ENCODE measurements around the gene CNNM1. TPM values are rescaled to one million over a fixed set of nuclear protein-coding genes. Genes with fewer than 3 reads are reported as not detected.

CNNM1 gene
- total RNA-seq, 1 experiment from 2014 or later: not detected

DNA sequence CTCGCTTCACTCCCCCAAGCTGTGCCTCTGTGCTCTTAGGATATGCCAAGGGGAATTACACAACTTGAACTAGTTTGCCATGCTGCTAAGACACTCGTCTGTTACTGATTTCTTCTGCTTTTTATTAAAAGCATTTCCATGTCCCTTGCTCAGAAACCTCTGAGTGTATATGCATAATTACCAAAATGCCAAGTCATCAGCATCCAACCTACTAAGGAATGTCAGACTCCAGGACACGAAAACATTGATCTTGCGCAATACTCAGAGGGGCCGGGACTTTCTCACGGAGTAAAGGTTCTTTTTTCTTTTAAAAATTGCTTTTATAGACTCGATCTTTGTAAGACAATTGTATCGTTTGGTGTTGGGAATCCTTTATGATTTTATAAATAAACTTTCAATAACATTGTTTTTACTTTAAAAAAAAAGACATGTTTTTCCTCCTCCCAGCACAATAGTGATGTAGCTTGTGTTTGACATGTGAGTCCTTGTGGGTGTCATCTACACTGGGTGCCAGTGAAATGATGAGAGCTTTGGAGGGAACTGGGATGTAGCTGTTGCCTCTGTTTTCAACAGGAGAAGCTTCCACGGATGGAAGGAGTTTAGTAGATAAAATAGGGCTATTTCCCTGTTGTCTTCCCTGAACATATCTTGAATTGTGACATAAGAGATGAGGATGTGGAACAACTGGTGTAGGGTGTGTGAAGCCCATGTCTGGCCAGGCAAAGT lies 43.6 kb downstream of the CNNM1 start:
- Histone ChIP-seq H3K27me3 (peaks cover 7% of the 10 kb centered on the region; the same call in 1 of the 2 replicates), H3K4me3 (no peak overlapping the region), H3K4me1 (no peaks in the 10 kb centered on the region), H3K27ac (no peak overlapping the region), H3K36me3 (no peaks in the 10 kb centered on the region), H3K9me3 (replicated peaks) (no peaks in the 10 kb centered on the region)
- no peak for DNase-seq

DNA sequence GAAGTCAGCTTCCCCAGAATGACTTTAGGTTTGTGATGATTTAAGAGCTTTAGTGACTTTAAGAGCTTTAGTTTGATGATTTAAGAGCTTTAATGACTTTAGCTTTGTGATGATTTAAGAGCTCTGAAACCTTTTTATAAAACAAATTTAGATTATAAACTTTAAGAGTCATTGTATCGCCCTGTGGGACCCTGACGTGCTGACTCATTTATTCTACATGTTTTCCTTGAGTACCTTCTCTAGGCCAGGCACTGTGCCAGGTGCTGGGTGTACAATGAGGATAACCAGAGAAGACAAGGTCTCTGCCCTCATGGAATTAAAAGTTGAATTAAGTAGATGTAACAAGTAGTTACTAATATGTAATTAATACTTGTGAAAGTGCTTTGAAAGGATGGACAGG lies 45.4 kb downstream of the CNNM1 start:
- no peak for DNase-seq
- H3K36me3 ChIP-seq: no peaks in the 10 kb centered on the region
- H3K27me3 ChIP-seq: peaks cover 10% of the 10 kb centered on the region; the same call in 1 of the 2 replicates
- H3K27ac ChIP-seq: no peak overlapping the region
- no peaks in the 10 kb centered on the region for H3K9me3 ChIP-seq (replicated peaks)
- no peaks in the 10 kb centered on the region for H3K4me1 ChIP-seq
- no peak overlapping the region for H3K4me3 ChIP-seq

DNA sequence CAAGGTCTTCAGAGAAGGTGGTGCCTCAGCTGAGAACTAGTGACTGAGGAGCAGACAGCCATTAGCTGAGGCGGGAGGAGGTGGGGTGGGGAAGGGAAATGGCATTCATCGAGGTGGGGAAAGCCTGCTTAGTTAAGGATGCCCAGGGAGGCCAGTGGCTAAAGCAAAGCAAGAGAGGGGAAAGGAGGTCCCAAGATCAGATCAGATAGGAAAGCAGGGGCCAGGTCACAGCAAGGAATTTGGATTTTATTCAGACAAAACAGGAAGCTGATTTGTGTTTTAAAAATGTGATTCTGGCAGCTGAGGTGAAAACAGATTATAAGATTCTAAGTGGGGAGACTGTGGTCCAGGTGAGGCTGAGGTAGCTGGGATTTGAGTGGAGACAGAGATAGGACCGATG lies 45.8 kb downstream of the CNNM1 start:
- DNase-seq: no peak
- Histone ChIP-seq H3K9me3 (replicated peaks) (no peaks in the 10 kb centered on the region), H3K27ac (no peak overlapping the region), H3K4me1 (no peaks in the 10 kb centered on the region), H3K36me3 (no peaks in the 10 kb centered on the region), H3K4me3 (no peak overlapping the region), H3K27me3 (peaks cover 10% of the 10 kb centered on the region; the same call in 1 of the 2 replicates)

DNA sequence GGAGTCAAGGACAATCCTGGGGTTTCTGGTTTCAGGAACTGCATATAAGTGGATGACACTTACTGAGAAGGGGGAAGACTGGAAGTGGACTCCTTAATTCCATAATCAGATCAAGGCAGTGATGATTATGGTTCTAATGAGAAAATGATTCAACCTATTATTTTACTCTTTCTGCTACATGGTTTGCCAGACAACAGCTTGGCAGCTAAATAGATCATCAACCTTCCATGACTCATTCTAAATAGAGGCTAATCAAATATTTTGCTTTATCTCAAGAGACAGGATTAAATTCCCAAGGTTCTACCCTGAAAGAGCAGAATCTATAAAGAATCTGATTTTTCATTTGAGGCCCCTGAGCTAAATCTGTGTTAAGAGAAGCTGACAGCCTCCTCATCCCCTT lies 46.3 kb downstream of the CNNM1 start:
- peaks cover 10% of the 10 kb centered on the region; the same call in 1 of the 2 replicates for H3K27me3 ChIP-seq
- H3K4me1 ChIP-seq: no peaks in the 10 kb centered on the region
- no peak overlapping the region for H3K4me3 ChIP-seq
- H3K9me3 ChIP-seq (replicated peaks): no peaks in the 10 kb centered on the region
- H3K27ac ChIP-seq: no peak overlapping the region
- no peak for DNase-seq
- H3K36me3 ChIP-seq: no peaks in the 10 kb centered on the region

DNA sequence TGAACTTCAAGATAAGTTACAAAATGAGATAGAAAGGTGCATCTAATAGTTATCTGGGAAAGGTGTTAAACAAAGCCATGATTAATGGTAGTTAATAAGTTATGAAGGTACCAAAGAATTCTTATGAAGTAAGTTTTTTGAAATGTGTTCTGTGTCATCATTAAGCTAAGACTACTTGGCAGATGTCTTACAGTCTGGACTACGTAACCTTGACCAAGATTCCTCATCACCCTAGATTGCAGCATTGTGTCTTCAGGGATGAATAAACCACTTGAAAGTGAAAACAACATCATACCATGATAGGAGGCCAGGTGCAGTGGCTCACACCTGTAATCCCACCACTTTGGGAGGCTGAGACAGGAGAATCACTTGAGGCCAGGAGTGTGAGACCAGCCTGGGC lies 53.0 kb downstream of the CNNM1 start:
- Histone ChIP-seq H3K36me3 (no peaks in the 10 kb centered on the region), H3K27me3 (peaks cover 5% of the 10 kb centered on the region; the same call in 1 of the 2 replicates), H3K27ac (no peak overlapping the region), H3K4me1 (peaks cover 10% of the 10 kb centered on the region), H3K9me3 (replicated peaks) (peaks cover 4% of the 10 kb centered on the region; the same call in 1 of the 2 replicates), H3K4me3 (no peak overlapping the region)
- no peak for DNase-seq

DNA sequence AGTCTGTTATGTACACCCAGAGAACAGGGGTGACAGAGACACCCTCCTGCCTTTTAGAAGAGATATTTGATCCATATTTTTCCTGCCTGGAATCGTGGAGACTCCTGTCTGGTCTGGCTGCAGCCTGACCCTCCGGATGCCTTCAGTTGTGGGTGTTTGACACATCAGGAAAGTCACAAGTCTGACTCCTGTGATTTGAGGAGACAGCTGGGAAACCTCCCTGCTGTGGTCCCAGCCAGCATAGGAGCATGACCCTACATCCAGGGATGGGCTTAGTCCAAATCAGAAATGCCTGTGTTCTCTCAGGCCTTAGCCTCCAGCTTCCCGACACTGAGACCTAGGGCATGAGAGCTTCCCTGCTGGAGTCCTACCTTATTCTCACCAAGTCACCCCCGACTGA lies 57.9 kb downstream of the CNNM1 start:
- Histone ChIP-seq H3K36me3 (no peaks in the 10 kb centered on the region), H3K27me3 (0 out of 2 replicates have a peak, but pooled peaks cover 2% of the 10 kb centered on the region), H3K4me1 (peaks cover 17% of the 10 kb centered on the region), H3K9me3 (replicated peaks) (peaks cover 4% of the 10 kb centered on the region; the same call in 1 of the 2 replicates), H3K27ac (no peak overlapping the region), H3K4me3 (no peak overlapping the region; the same call in 1 of the 2 replicates)
- peak; percentile 59 to 70 for DNase-seq

DNA sequence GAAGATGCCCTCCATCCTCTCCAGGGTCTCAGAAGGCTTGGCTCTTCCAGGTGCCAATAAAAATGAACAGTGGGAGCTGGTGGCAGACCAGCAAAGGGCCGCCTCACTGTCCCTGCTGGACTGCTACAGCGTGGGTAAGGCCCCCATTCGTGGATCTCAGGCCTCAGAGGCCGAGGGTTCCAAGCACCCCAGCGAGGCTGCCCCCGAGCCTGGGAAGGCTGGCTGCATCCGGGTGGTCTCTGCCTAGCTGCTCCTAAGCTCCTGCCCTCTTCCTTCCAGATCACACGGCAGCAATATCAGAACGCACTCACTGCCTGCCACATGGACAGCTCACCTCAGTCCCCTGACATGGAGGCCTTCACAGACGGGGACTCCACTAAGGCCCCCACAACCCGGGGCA lies 58.4 kb downstream of the CNNM1 start:
- peaks cover 4% of the 10 kb centered on the region; the same call in 1 of the 2 replicates for H3K9me3 ChIP-seq (replicated peaks)
- H3K27ac ChIP-seq: no peak overlapping the region
- 0 out of 2 replicates have a peak, but pooled peaks cover 2% of the 10 kb centered on the region for H3K27me3 ChIP-seq
- peaks cover 21% of the 10 kb centered on the region for H3K4me1 ChIP-seq
- H3K4me3 ChIP-seq: no peak overlapping the region
- no peak for DNase-seq
- no peaks in the 10 kb centered on the region for H3K36me3 ChIP-seq

DNA sequence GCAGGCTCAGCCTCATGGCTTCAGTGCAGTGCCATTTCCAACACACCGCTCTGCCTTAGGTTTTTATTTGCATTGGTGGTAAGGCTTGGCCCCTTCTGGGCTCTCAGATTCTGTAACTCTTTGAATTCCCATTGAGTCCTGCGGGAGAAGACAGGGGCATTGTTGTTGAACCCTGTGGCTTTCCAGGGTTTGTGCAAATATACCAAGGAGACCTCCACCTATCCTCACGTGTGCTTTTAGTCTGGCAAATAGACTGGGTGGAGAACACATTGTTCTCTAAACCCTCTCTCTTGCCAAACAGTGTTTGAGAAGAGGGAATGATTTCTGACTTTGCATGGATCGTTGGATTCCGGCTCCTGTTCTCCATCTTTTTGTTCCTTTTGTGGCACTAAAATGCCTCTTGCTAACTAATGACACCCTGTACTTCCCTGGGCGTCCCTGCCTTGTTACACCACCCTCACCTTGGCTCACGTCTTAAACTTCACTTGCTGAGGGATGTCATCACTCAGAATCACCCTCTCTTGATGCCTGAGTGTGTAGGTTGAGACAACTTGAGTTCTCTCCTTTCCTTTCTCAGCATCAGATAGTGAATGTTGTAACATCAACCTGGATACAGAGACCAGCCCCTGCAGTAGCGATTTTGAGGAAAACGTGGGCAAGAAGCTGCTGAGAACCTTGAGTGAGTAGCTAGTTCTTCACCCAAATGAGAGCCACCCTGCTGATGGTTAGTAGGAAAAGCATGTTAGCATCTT lies 60.7 kb downstream of the CNNM1 start:
- no peak overlapping the region for H3K27ac ChIP-seq
- 0 out of 2 replicates have a peak, but pooled peaks cover 2% of the 10 kb centered on the region for H3K27me3 ChIP-seq
- H3K36me3 ChIP-seq: no peaks in the 10 kb centered on the region
- no peak for DNase-seq
- H3K9me3 ChIP-seq (replicated peaks): peaks cover 4% of the 10 kb centered on the region; the same call in 1 of the 2 replicates
- H3K4me3 ChIP-seq: no peak overlapping the region
- H3K4me1 ChIP-seq: peaks cover 21% of the 10 kb centered on the region

DNA sequence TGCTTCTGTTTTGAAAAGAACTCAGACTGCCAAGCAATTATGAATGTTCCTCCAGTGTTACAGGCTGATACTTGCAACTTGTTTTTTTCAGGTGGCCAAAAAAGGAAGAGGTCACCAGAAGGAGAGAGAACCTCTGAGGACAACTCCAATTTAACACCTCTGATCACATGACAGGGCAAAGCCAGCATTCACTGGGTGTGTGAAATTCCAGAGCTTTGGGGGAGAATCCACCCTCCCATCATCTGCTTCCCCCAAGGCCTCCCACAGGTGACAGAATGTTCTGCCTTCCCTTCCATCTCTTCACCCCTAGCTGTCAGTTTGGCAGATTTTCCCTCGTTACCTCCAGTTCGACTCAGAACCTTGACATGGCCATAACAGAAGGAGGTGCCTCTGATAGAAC lies 62.2 kb downstream of the CNNM1 start:
- Histone ChIP-seq H3K9me3 (replicated peaks) (no peaks in the 10 kb centered on the region; the same call in 1 of the 2 replicates), H3K27me3 (0 out of 2 replicates have a peak, but pooled peaks cover 2% of the 10 kb centered on the region), H3K36me3 (no peaks in the 10 kb centered on the region), H3K4me1 (peaks cover 33% of the 10 kb centered on the region), H3K4me3 (no peak overlapping the region), H3K27ac (no peak overlapping the region)
- no peak for DNase-seq

DNA sequence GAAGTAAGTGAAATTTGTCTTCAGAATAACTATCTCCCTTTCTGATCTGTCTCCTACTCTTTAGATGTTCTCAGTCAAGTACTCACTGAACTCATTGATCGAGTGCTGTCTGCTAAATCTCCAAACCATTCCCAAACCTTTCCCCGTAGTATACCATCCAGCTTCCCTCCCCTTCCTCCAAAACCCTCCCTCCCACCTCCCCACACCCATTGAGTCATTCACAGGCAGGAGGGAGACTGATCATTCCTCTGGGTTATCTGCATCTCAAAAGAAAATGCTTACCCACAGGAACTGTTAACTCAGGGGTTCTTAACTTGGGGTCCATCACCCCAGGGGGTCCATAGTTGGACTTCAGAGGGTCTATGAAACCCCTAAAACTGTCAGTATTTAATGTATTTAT lies 63.9 kb downstream of the CNNM1 start:
- no peaks in the 10 kb centered on the region for H3K27me3 ChIP-seq
- H3K36me3 ChIP-seq: peaks cover 5% of the 10 kb centered on the region; the same call in 1 of the 2 replicates
- DNase-seq: no peak
- no peak overlapping the region for H3K27ac ChIP-seq
- H3K9me3 ChIP-seq (replicated peaks): no peaks in the 10 kb centered on the region
- H3K4me3 ChIP-seq: no peak overlapping the region
- H3K4me1 ChIP-seq: peaks cover 25% of the 10 kb centered on the region

DNA sequence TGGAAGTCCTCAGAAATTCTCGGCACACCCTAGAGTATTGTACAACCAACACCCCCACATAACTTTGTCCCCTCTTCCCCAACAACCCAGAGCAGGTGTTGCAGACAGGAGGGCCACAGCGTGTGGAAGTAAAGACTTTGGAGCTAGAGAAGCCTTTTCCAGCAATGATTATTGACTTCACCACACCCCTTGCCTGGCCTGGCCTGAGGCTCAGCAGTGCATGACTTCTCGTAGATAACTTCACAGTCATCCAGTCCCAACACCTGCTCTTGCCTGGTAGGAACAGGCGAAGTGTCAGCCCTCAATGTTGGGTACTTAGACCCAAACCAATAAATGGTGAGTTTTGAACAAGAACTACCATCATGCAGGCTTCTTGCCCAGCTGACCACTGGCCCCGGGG lies 64.5 kb downstream of the CNNM1 start:
- H3K4me3 ChIP-seq: no peak overlapping the region
- H3K27me3 ChIP-seq: no peaks in the 10 kb centered on the region
- no peak for DNase-seq
- H3K36me3 ChIP-seq: peaks cover 12% of the 10 kb centered on the region
- no peaks in the 10 kb centered on the region for H3K9me3 ChIP-seq (replicated peaks)
- H3K4me1 ChIP-seq: peaks cover 25% of the 10 kb centered on the region
- H3K27ac ChIP-seq: no peak overlapping the region

DNA sequence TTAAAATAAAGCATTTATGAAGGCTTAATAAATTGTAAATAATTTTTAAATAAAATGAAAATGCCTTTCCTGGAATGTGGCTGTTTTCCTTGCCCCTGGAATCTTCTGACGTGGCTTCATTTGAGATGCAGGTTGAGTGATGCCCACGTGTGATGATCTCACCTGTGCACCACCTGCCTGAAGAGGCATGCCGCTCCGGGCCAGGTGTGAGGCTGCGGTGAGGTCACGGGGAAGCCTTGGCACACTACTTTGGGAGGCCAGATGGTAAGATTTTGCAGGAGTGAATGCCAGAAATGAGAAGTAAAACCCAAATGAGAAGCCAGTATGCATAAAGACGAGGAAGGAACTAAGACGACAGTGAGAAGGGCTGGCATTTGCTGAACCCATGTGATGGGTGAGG lies 65.1 kb downstream of the CNNM1 start:
- no peak overlapping the region for H3K27ac ChIP-seq
- H3K36me3 ChIP-seq: peaks cover 17% of the 10 kb centered on the region
- H3K9me3 ChIP-seq (replicated peaks): no peaks in the 10 kb centered on the region
- H3K4me3 ChIP-seq: no peak overlapping the region
- H3K27me3 ChIP-seq: no peaks in the 10 kb centered on the region
- no peak for DNase-seq
- H3K4me1 ChIP-seq: peaks cover 25% of the 10 kb centered on the region

DNA sequence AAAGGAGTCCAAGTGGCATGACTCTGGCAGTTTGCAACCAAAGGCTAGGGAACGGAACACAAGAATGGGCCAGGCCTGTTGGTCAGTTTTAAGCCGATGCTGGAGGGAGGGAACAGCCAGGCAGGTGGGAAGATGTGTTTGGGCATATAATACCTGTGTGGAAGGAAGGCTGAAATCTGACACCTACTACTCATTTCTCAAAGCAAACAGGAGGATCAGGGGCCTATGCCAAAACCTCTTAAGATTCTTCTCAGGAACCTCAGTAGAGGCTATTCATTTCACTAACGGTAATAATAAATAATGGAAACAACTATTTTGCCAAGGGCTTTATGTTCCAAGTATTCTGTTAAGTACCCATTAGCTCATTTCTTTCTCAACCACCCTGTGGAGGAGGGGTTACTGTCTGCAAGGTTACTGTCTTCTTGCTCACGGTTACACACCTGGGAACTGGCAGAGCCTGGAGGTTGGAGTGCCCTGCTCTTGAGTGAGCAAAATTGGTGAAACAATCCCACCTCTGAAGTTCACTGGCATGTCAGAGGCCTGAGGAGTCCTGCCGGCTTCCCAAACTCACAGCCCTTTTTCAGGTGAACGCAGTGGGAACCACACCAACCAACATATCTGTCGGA lies 65.7 kb downstream of the CNNM1 start:
- no peak overlapping the region for H3K27ac ChIP-seq
- H3K4me3 ChIP-seq: no peak overlapping the region
- no peaks in the 10 kb centered on the region for H3K27me3 ChIP-seq

DNA sequence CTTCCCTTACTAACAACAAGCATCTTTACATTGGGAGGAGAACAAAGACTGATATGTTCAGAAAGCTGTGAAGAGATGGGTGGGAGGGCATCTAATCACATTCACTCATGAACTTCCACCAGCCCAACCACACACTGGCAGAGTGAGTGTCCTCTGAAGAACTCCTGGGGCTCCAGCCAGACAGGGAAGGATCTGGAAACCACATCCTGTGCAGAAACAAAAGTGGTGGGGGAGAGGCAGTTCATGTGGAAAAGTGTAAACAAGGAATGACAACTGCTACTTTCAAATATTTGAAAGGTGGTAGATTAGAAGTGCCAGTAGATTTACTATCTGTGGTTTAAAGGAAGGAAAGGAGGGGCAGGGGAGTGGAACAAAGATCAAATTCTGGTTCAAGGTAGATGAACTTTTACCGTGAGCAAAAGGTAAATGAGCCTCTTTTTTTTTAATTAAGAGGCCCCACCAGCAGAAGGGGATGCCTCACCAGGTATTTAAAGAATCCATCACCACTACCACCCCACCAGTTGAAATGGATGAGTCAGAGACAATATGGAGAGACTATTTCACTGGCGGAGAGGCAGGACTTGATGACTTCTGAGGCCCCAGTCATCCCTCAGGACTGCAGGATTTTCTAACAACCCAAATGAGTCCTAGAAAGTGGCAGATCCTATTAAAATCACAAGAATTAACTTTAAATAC lies 66.7 kb downstream of the CNNM1 start:
- Histone ChIP-seq H3K27ac (peak overlapping the region; percentile 60), H3K4me3 (no peak overlapping the region), H3K9me3 (replicated peaks) (no peaks in the 10 kb centered on the region), H3K27me3 (no peaks in the 10 kb centered on the region), H3K36me3 (peaks cover 28% of the 10 kb centered on the region), H3K4me1 (peaks cover 25% of the 10 kb centered on the region)
- peak; percentile 64 to 68 for DNase-seq

More for the DNA sequence above, 65.7 kb downstream of the CNNM1 start:
- H3K9me3 ChIP-seq (replicated peaks): no peaks in the 10 kb centered on the region
- peaks cover 25% of the 10 kb centered on the region for H3K4me1 ChIP-seq
- peaks cover 22% of the 10 kb centered on the region for H3K36me3 ChIP-seq
- no peak for DNase-seq
